ENCODE results near the gene DNAJC15. TPM values are rescaled to one million over a fixed set of nuclear protein-coding genes. Genes with fewer than 3 reads are reported as not detected.
"Not testable (repeated sequence)": the region's sequence is repeated elsewhere in the genome, so short reads cannot be mapped to it uniquely, and the experiment has no call there.

Gene DNAJC15
- total RNA-seq = 18.0 and 18.8 TPM in 2 replicates

DNA sequence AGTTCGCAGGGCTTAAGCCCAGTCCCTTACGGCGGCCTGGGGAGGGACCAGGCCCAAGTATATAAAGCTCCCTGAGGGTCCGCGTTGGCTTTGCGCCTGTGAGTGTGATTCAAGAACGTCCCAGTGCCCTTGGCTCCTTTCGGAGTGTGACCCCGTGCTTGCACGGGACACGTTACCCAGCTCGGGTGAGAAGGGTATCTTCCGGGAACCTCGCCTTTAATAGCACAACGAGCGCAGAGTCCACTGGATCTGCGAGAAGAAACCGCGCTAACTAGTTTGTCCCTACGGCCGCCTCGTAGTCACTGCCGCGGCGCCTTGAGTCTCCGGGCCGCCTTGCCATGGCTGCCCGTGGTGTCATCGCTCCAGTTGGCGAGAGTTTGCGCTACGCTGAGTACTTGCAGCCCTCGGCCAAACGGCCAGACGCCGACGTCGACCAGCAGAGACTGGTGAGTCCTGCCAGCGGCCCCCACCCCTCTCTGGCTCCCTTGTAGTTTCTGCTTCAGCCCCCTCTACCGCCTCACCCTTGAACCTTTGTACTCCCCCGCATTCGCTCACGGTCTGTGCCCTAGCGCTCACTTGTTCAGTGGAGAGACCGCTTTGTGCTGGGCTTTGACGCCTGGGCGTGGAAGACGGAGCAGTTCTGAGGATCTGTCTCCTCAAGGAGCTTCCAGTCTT, at the start of gene DNAJC15:
Gene DNAJC15, plus strand, starts transcription at position 298 of the 675 bp plus-strand sequence. Its CDS starts 41 bp downstream, at position 339.
- intact Hi-C loops (cut with micrococcal nuclease) = loop anchor here (1.0 to 5.0 kb wide), 5 partner anchors 22 to 53 kb away; no protein-coding TSS in a partner anchor
- peaks cover 16% of the 10 kb centered on the region for H3K4me1 Mint-ChIP-seq (ENCODE audit: low read depth)
- peak within 1 kb of the TSS; percentile 81 for H3K27ac Mint-ChIP-seq
- H3K36me3 Mint-ChIP-seq (ENCODE audit: low read depth) = peaks cover 17% of the 10 kb centered on the region
- no peaks in the 10 kb centered on the region for H3K9me3 Mint-ChIP-seq
- H3K4me3 Mint-ChIP-seq (ENCODE audit: low read depth) = peak within 1 kb of the TSS; percentile 91
- peak; percentile 77 for DNase-seq (ENCODE audit: low spot score)
- no peaks in the 10 kb centered on the region for H3K27me3 Mint-ChIP-seq (ENCODE audit: low read depth)

- peaks cover 61% of the 10 kb centered on the region for H3K36me3 Mint-ChIP-seq (ENCODE audit: low read depth)
These were observed 47.3 kb upstream of the DNAJC15 start for GRCh38 chr13:42976066-42976465.

DNA sequence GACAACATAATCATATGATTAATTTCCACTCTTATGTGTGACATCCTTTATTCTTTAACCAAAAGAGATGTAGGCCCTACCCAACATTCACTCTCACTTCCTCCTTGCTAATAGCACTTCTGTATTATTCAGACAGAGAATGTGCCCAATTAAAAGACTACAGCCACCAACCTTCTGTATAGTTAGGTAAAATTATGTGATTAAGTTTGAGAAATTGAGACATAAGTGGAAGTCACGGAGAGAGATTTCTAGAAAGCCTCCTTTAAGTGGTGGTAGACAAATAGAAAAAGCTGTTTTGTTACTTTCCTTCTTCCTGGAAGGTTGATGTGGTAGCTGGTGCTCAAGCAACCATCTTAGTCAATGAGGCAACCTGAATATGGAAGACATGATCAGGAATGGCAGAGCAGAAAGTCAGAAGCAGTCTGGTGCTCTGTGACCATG, 46.1 kb upstream of the DNAJC15 start:
- Mint-ChIP-seq H3K36me3 (ENCODE audit: low read depth) (peaks cover 69% of the 10 kb centered on the region), H3K4me1 (ENCODE audit: low read depth) (peaks cover 22% of the 10 kb centered on the region), H3K27me3 (ENCODE audit: low read depth) (no peaks in the 10 kb centered on the region), H3K27ac (no peak overlapping the region), H3K4me3 (ENCODE audit: low read depth) (no peak overlapping the region), H3K9me3 (no peaks in the 10 kb centered on the region)
- intact Hi-C loops (cut with micrococcal nuclease) = no loop called here
- no peak for DNase-seq (ENCODE audit: low spot score)

More at GRCh38 chr13:42976066-42976465, 47.3 kb upstream of the DNAJC15 start:
- H3K9me3 Mint-ChIP-seq = no peaks in the 10 kb centered on the region
- no peaks in the 10 kb centered on the region for H3K27me3 Mint-ChIP-seq (ENCODE audit: low read depth)
- intact Hi-C loops (cut with micrococcal nuclease) = no loop called here
- H3K4me3 Mint-ChIP-seq (ENCODE audit: low read depth) = no peak overlapping the region
- peaks cover 28% of the 10 kb centered on the region for H3K4me1 Mint-ChIP-seq (ENCODE audit: low read depth)
- no peak for DNase-seq (ENCODE audit: low spot score)
- H3K27ac Mint-ChIP-seq = no peak overlapping the region

DNA sequence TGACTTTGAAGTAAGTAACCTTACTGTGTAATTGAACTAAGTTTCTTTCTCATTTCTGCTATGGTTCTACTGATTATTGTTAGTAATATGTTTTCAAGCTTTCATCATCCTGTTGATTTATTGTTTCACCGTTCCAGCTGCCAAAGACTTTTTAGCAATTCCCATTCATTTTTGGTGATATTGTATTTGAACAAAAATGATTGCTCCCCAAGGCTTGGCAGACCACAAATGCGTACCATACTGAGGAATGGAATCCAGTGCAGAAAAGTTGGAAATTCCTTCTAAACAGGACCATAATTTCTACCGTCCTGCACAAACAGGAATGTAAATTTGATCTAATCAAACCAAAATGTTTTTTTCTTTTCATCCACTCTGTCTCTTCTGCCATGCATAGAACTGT, 42.1 kb upstream of the DNAJC15 start:
- Mint-ChIP-seq H3K36me3 (ENCODE audit: low read depth) (peaks cover 73% of the 10 kb centered on the region), H3K4me1 (ENCODE audit: low read depth) (peaks cover 26% of the 10 kb centered on the region), H3K9me3 (no peaks in the 10 kb centered on the region), H3K4me3 (ENCODE audit: low read depth) (no peak overlapping the region), H3K27ac (no peak overlapping the region), H3K27me3 (ENCODE audit: low read depth) (no peaks in the 10 kb centered on the region)
- intact Hi-C loops (cut with micrococcal nuclease) = no loop called here
- no peak for DNase-seq (ENCODE audit: low spot score)

DNA sequence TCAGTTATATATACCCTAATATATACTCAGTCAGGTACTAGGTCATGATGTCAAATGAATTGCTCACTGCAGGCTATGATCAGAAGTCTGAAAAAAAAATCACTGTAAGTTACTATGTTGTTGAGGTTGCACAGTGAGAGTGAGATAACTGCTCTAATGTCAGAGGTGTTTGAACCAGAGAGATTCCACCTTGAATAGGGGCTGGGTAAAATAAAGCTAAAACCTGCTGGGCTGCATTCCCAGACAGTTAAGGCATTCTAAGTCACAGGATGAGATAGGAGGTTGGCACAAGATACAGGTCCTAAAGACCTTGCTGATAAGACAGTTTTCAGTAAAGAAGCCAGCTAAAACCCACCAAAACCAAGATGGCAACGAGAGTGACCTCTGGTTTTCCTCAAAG, 41.5 kb upstream of the DNAJC15 start:
- no peak for DNase-seq (ENCODE audit: low spot score)
- Mint-ChIP-seq H3K36me3 (ENCODE audit: low read depth) (peaks cover 69% of the 10 kb centered on the region), H3K4me1 (ENCODE audit: low read depth) (peaks cover 24% of the 10 kb centered on the region), H3K27ac (no peak overlapping the region), H3K27me3 (ENCODE audit: low read depth) (no peaks in the 10 kb centered on the region), H3K4me3 (ENCODE audit: low read depth) (no peak overlapping the region), H3K9me3 (no peaks in the 10 kb centered on the region)
- intact Hi-C loops (cut with micrococcal nuclease) = no loop called here

- Mint-ChIP-seq H3K4me1 (ENCODE audit: low read depth) (peaks cover 23% of the 10 kb centered on the region), H3K27me3 (ENCODE audit: low read depth) (no peaks in the 10 kb centered on the region), H3K9me3 (no peaks in the 10 kb centered on the region), H3K4me3 (ENCODE audit: low read depth) (no peak overlapping the region), H3K36me3 (ENCODE audit: low read depth) (peaks cover 62% of the 10 kb centered on the region), H3K27ac (no peak overlapping the region)
- intact Hi-C loops (cut with micrococcal nuclease) = no loop called here
- no peak for DNase-seq (ENCODE audit: low spot score)
These were observed 39.4 kb upstream of the DNAJC15 start for GRCh38 chr13:42984026-42984425.

DNA sequence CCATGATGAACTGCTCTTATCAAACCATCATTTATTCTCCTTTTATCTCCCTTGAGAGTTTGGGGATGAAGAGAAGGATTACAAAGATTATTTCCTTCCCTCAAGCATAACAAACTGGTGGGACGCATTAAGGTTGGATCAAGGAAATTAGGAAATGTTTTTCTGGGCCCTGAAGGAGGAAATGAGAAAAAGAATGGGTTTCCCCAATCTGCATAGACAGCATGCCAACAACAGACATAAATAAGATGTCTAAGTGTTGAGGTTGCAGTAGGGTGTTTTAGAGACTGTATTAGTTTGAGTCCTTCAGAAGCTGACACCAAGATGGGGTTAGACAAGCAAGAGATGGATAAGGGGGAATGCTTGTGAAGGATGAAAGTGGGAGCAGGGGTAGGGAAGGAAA, 38.7 kb upstream of the DNAJC15 start:
- peaks cover 61% of the 10 kb centered on the region for H3K36me3 Mint-ChIP-seq (ENCODE audit: low read depth)
- no peak overlapping the region for H3K4me3 Mint-ChIP-seq (ENCODE audit: low read depth)
- intact Hi-C loops (cut with micrococcal nuclease) = loop anchor here (5.0 kb wide), 1 partner anchor 38 kb away; the partner anchor contains the start of gene DNAJC15

GRCh38 chr13:42985312-42986175, 37.8 kb upstream of the DNAJC15 start:
- H3K27ac Mint-ChIP-seq = no peak overlapping the region
- H3K4me1 Mint-ChIP-seq (ENCODE audit: low read depth) = peaks cover 30% of the 10 kb centered on the region
- H3K4me3 Mint-ChIP-seq (ENCODE audit: low read depth) = no peak overlapping the region
- H3K9me3 Mint-ChIP-seq = no peaks in the 10 kb centered on the region
- H3K27me3 Mint-ChIP-seq (ENCODE audit: low read depth) = no peaks in the 10 kb centered on the region
- peaks cover 61% of the 10 kb centered on the region for H3K36me3 Mint-ChIP-seq (ENCODE audit: low read depth)
- DNase-seq (ENCODE audit: low spot score) = no peak
- intact Hi-C loops (cut with micrococcal nuclease) = loop anchor here (5.0 kb wide), 1 partner anchor 37 kb away; the partner anchor contains the start of gene DNAJC15

More for the DNA sequence above, 38.7 kb upstream of the DNAJC15 start:
- Mint-ChIP-seq H3K4me1 (ENCODE audit: low read depth) (peaks cover 25% of the 10 kb centered on the region), H3K27ac (no peak overlapping the region), H3K9me3 (no peaks in the 10 kb centered on the region), H3K27me3 (ENCODE audit: low read depth) (no peaks in the 10 kb centered on the region)
- DNase-seq (ENCODE audit: low spot score) = no peak

GRCh38 chr13:42986176-42986574, 37.2 kb upstream of the DNAJC15 start:
- intact Hi-C loops (cut with micrococcal nuclease) = loop anchor here (5.0 kb wide), 1 partner anchor 36 kb away; the partner anchor contains the start of gene DNAJC15
- H3K4me1 Mint-ChIP-seq (ENCODE audit: low read depth) = peaks cover 37% of the 10 kb centered on the region

DNA sequence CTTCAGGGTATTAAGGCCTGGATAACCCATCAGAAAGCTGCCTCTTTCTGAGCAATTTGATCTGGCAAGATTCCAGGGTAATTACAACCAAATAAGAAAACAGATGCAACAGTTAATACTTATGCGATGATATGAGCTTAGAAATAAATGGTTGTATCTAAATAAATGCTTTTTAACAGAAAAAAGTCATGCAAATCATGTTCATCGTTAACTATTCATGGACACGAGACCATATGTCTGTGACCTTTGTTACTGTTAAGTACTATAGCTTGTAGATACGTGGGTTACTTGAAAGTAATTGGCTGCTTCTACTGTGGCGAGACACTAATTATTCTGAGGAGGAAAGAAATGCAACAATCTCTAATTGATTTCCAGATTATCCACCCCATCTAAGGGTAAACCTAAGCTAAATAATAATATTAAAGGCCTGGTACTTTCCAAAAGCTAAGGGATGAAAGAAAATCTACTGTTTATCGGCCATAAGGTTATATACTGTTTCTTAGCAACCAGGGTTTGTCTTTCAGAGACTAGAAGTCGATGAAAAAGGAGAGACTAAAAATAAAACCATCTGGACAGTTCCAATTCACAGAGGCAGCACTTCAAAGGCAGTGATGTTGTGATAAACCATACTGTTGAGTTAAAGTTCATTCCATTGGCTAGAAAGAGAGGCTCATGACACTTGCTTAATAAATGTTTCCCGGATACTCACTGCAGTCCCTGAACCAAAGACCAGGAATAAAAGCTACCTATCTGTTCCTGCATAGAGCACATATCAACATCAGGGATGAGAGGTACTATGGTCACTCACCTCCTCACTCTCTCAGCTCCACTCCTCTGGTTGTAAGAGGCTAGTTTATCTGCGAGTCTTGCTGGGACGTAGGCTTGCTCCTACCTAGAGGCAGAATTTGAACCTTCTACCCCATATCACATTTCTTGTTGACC, 32.8 kb upstream of the DNAJC15 start:
- Mint-ChIP-seq H3K9me3 (no peaks in the 10 kb centered on the region), H3K27me3 (ENCODE audit: low read depth) (no peaks in the 10 kb centered on the region), H3K4me3 (ENCODE audit: low read depth) (peak overlapping the region; percentile 93), H3K27ac (peak overlapping the region; percentile 96), H3K36me3 (ENCODE audit: low read depth) (peaks cover 31% of the 10 kb centered on the region), H3K4me1 (ENCODE audit: low read depth) (peaks cover 49% of the 10 kb centered on the region)
- DNase-seq (ENCODE audit: low spot score) = no peak
- intact Hi-C loops (cut with micrococcal nuclease) = loop anchor here (2.0 kb wide), 1 partner anchor 18 kb away; no protein-coding TSS in a partner anchor

More at GRCh38 chr13:42986176-42986574, 37.2 kb upstream of the DNAJC15 start:
- no peaks in the 10 kb centered on the region for H3K27me3 Mint-ChIP-seq (ENCODE audit: low read depth)
- DNase-seq (ENCODE audit: low spot score) = no peak
- H3K4me3 Mint-ChIP-seq (ENCODE audit: low read depth) = no peak overlapping the region
- H3K27ac Mint-ChIP-seq = no peak overlapping the region
- H3K36me3 Mint-ChIP-seq (ENCODE audit: low read depth) = peaks cover 59% of the 10 kb centered on the region
- no peaks in the 10 kb centered on the region for H3K9me3 Mint-ChIP-seq

GRCh38 chr13:42991233-42991897, 32.0 kb upstream of the DNAJC15 start:
- H3K27me3 Mint-ChIP-seq (ENCODE audit: low read depth); H3K9me3 Mint-ChIP-seq; DNase-seq (ENCODE audit: low spot score): not testable (repeated sequence)
- H3K4me3 Mint-ChIP-seq (ENCODE audit: low read depth) = peak overlapping the region; percentile 93
- peaks cover 27% of the 10 kb centered on the region for H3K36me3 Mint-ChIP-seq (ENCODE audit: low read depth)
- H3K27ac Mint-ChIP-seq = peak overlapping the region; percentile 96
- peaks cover 56% of the 10 kb centered on the region for H3K4me1 Mint-ChIP-seq (ENCODE audit: low read depth)
- intact Hi-C loops (cut with micrococcal nuclease) = loop anchor here (2.0 kb wide), 1 partner anchor 19 kb away; no protein-coding TSS in a partner anchor

Data from activated T-helper 2 cell treated with anti-CD3 and anti-CD28 coated beads, Interferon-gamma antibody, Interleukin-2, Interleukin-4, amounts not matched to agents 10 μg/mL and 5 μg/mL and 100 μg/mL, durations not matched to agents 14 hours and 24 hours and 36 hours (primary cell).